ENCODE measurements around the gene OSBPL9. TPM values are rescaled to one million over a fixed set of nuclear protein-coding genes. Genes with fewer than 3 reads are reported as not detected.

The OSBPL9 gene
- total and polyA plus RNA-seq, 9 of the 15 experiments (the other 6 are each of a cell fraction or from before 2014, with no cell fraction given) = 43.9 to 217 (median 170) TPM

GRCh38 chr1:51667561-51667960 lies 50.7 kb downstream of the OSBPL9 start:
- H3K4me1 ChIP-seq (replicated peaks in 1 of 2; ENCODE audit: control insufficient read depth in 2 of 2, insufficient read depth in 2 of 2, low read length in 2 of 2) = peaks cover 0 to 38% of the 10 kb centered on the region in 2 experiments; a peak in 3 of 5 replicates
- H3K9me3 ChIP-seq (replicated peaks; ENCODE audit: control insufficient read depth, insufficient read depth, low read depth, low read length) = no peaks in the 10 kb centered on the region
- H4K20me1 ChIP-seq (replicated peaks; ENCODE audit: control insufficient read depth, insufficient read depth, low read length) = peaks cover 22% of the 10 kb centered on the region
- no peak for ATAC-seq
- in situ Hi-C loops (cut with MboI) = no loop called here
- intact Hi-C loops (cut with micrococcal nuclease) = no loop called here
- H3K27me3 ChIP-seq (ENCODE audit: control insufficient read depth in 2 of 2, insufficient read depth in 2 of 2, low read length in 2 of 2) = no peaks in the 10 kb centered on the region
- H3K9me1 ChIP-seq (ENCODE audit: control insufficient read depth, insufficient read depth, low read length) = no peaks in the 10 kb centered on the region
- FAIRE-seq = no peak
- no peaks in the 10 kb centered on the region; the same call in 2 of the 3 replicates for H3K36me3 ChIP-seq (ENCODE audit: control insufficient read depth, insufficient read depth, low read length)
- ChIA-PET POLR2A (interaction anchor here (0.5 to 2.1 kb wide), 3 partner anchors 12 to 34 kb away, joined by 3 to 7 read pairs (median 4); no protein-coding TSS in a partner anchor), CTCF (ENCODE audit: low intra/inter-chr PET ratio) (no interaction called here)
- BruUV-seq (replicated peaks) = no TSS peak
- no peak overlapping the region for H3K4me2 ChIP-seq (ENCODE audit: insufficient read depth, low read length)
- H3K27ac ChIP-seq (ENCODE audit: extremely low read depth, low read depth, low read length) = no peak overlapping the region
- H2AFZ ChIP-seq (ENCODE audit: low read depth, low read length) = no peak overlapping the region
- 70% methylated on average over 2 of the region's 2 CpGs for WGBS (ENCODE audit: insufficient coverage, low coverage, missing lambda C conversion rate)
- DNase-seq (ENCODE audit: extremely low read depth in 1 of 4, low spot score in 3 of 4) = no peak
- no peak overlapping the region for H3K9ac ChIP-seq (ENCODE audit: insufficient read depth in 1 of 2, low read depth in 2 of 2, low read length in 2 of 2)
- no peak for TF ChIP-seq ZNF23 (CRISPR knock-in tag; IDR thresholded peaks at IDR 0.05)
- TF ChIP-seq, protein P1, sequence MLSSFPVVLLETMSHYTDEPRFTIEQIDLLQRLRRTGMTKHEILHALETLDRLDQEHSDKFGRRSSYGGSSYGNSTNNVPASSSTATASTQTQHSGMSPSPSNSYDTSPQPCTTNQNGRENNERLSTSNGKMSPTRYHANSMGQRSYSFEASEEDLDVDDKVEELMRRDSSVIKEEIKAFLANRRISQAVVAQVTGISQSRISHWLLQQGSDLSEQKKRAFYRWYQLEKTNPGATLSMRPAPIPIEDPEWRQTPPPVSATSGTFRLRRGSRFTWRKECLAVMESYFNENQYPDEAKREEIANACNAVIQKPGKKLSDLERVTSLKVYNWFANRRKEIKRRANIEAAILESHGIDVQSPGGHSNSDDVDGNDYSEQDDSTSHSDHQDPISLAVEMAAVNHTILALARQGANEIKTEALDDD (IDR thresholded peaks at IDR 0.05) = peak; percentile 46; the same call in 1 of the 2 replicates
- TF ChIP-seq, protein P2, sequence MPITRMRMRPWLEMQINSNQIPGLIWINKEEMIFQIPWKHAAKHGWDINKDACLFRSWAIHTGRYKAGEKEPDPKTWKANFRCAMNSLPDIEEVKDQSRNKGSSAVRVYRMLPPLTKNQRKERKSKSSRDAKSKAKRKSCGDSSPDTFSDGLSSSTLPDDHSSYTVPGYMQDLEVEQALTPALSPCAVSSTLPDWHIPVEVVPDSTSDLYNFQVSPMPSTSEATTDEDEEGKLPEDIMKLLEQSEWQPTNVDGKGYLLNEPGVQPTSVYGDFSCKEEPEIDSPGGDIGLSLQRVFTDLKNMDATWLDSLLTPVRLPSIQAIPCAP (CRISPR knock-in tag; IDR thresholded peaks at IDR 0.05; ENCODE audit: borderline replicate concordance) = no peak
- no peak for TF ChIP-seq ARID2 (IDR thresholded peaks at IDR 0.05)
- no peak for TF ChIP-seq FIP1L1 (IDR thresholded peaks at IDR 0.05; ENCODE audit: low read depth, low read length, poor library complexity, severe bottlenecking)
- H3K4me3 ChIP-seq = no peak overlapping the region
- H3K79me2 ChIP-seq (ENCODE audit: control insufficient read depth, insufficient read depth, low read length) = peaks cover 13% of the 10 kb centered on the region; the same call in 1 of the 3 replicates
